ENCODE results near the gene PEX11G.

- TF ChIP-seq ZNF274 (IDR thresholded peaks at IDR 0.05; ENCODE audit: low read depth, low read length): no peak
- TF ChIP-seq YY1 (IDR thresholded peaks at IDR 0.05; ENCODE audit: insufficient read depth, insufficient read length): no peak
- TF ChIP-seq SUZ12 (IDR thresholded peaks at IDR 0.05; ENCODE audit: extremely low read depth, insufficient read depth, insufficient read length): no peak
Observed at GRCh38 chr19:7520131-7521051, 31.6 kb upstream of the PEX11G start.

Data from NT2/D1 (cell line).